DOHH2 (cell line): Measurements from ENCODE around the gene DNAJA1.

Source experiments
- H3F3A ChIP-seq: fragments of 200-600 bp; sonication (generic), shearing (Covaris generic); 2 replicates; pipeline ENCODE4 v1.6.0; 2016; ENCODE audit warnings: antibody characterized with exemption, mild to moderate bottlenecking; ENCODE audit not compliant: control insufficient read depth, insufficient read depth
- H3K27ac ChIP-seq: fragments of 200-600 bp; sonication (generic); 2 replicates; pipeline ENCODE4 v1.5.1; 2014; ENCODE audit warnings: low read depth, mild to moderate bottlenecking, low read length, moderate library complexity
- H3K27me3 ChIP-seq: fragments of 200-600 bp; sonication (generic); 2 replicates; pipeline ENCODE4 v1.6.1; 2014; ENCODE audit warnings: mild to moderate bottlenecking, low read length, mixed read lengths; ENCODE audit not compliant: control insufficient read depth
- H3K36me3 ChIP-seq: fragments of 200-600 bp; sonication (generic); 2 replicates; pipeline ENCODE4 v1.6.1; 2014; ENCODE audit warnings: mild to moderate bottlenecking, low read length, moderate library complexity, mixed read lengths; ENCODE audit not compliant: control insufficient read depth
- H3K4me1 ChIP-seq: fragments of 200-600 bp; sonication (generic); 2 replicates; pipeline ENCODE4 v1.6.1; 2014; ENCODE audit warnings: mild to moderate bottlenecking, low read length, mixed read lengths; ENCODE audit not compliant: control insufficient read depth
- H3K4me2 ChIP-seq: fragments of 200-600 bp; sonication (generic); 2 replicates; pipeline ENCODE4 v1.6.0; 2014; ENCODE audit warnings: mild to moderate bottlenecking, low read length, moderate library complexity
- H3K4me3 ChIP-seq: fragments of 200-600 bp; sonication (generic); 2 replicates; pipeline ENCODE4 v1.5.1; 2014; ENCODE audit warnings: mild to moderate bottlenecking, low read length, mixed read lengths
- H3K79me2 ChIP-seq: fragments of 200-600 bp; sonication (generic); 2 replicates; pipeline ENCODE4 v1.6.1; 2014; ENCODE audit warnings: mild to moderate bottlenecking, low read length, mixed read lengths; ENCODE audit not compliant: control insufficient read depth
- H3K9me2 ChIP-seq: fragments of 200-600 bp; sonication (generic); replicated peaks from 2 replicates; pipeline ENCODE4 v1.6.1; 2014; ENCODE audit warnings: mild to moderate bottlenecking, low read length, mixed read lengths; ENCODE audit not compliant: control insufficient read depth
- H3K9me3 ChIP-seq: fragments of 200-600 bp; sonication (generic); 2 replicates; pipeline ENCODE4 v1.6.1; 2014; ENCODE audit warnings: antibody characterized with exemption, low read length, mixed read lengths; ENCODE audit not compliant: control insufficient read depth, insufficient read depth
- H4K20me1 ChIP-seq: fragments of 200-600 bp; sonication (generic); 2 replicates; pipeline ENCODE4 v1.6.0; 2014; ENCODE audit warnings: low read depth, mild to moderate bottlenecking, antibody characterized with exemption, low read length, moderate library complexity; ENCODE audit not compliant: control insufficient read depth, insufficient read depth
- CTCF ChIP-seq: fragments of 200-600 bp; sonication (generic); IDR thresholded peaks from one replicate; pipeline ENCODE4 v1.5.1; 2014; ENCODE audit warnings: antibody characterized with exemption, mild to moderate bottlenecking, low read depth, low read length; ENCODE audit not compliant: poor library complexity, severe bottlenecking
- EZH2phosphoT487 ChIP-seq: fragments of 200-600 bp; sonication (generic); IDR thresholded peaks from 2 replicates; pipeline ENCODE4 v1.6.1; 2017; ENCODE audit warnings: borderline replicate concordance, mild to moderate bottlenecking, antibody characterized with exemption, low read length, moderate library complexity, mixed read lengths

The DNAJA1 gene

DNA sequence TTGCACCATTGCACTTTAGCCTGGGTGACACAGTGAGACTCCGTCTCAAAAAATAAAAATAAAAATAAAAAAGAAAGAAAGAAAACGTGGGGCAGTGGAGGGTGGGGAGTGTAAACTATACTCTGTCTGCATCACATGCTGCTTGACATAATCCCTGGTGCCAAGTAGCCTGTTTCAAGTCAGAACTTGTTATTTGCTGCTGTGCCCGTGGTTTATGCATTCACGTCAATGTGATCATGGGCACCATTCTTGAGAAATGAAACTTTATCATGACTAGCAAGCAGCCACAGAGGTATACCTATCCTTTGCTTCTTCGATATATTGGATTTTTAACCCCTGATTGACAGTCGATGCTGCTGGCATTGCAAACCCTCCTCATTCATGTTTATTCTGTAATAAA lies 55.5 kb downstream of the DNAJA1 start:
- no peaks in the 10 kb centered on the region for H3K9me2 ChIP-seq
- no peaks in the 10 kb centered on the region for H3K9me3 ChIP-seq
- no peaks in the 10 kb centered on the region for H3K27me3 ChIP-seq
- H3K27ac ChIP-seq: no peak overlapping the region
- H3K4me1 ChIP-seq: peaks cover 15% of the 10 kb centered on the region
- H3K4me3 ChIP-seq: peak overlapping the region; percentile 53
- peaks cover 16% of the 10 kb centered on the region for H3K79me2 ChIP-seq
- peaks cover 8% of the 10 kb centered on the region; the same call in 1 of the 2 replicates for H3F3A ChIP-seq
- H3K4me2 ChIP-seq: peak overlapping the region; percentile 55
- H3K36me3 ChIP-seq: peaks cover 4% of the 10 kb centered on the region; the same call in 1 of the 2 replicates
- H4K20me1 ChIP-seq: no peaks in the 10 kb centered on the region
- TF ChIP-seq EZH2phosphoT487: no peak
- TF ChIP-seq CTCF: no peak

- TF ChIP-seq CTCF (peak; percentile 83), EZH2phosphoT487 (no peak)
- Histone ChIP-seq H3K9me3 (no peaks in the 10 kb centered on the region), H3F3A (peaks cover 8% of the 10 kb centered on the region; the same call in 1 of the 2 replicates), H3K36me3 (peaks cover 2% of the 10 kb centered on the region; the same call in 1 of the 2 replicates), H3K4me3 (peak overlapping the region; percentile 53), H3K4me2 (peak overlapping the region; percentile 55), H3K4me1 (peaks cover 13% of the 10 kb centered on the region), H4K20me1 (no peaks in the 10 kb centered on the region), H3K27ac (no peak overlapping the region), H3K9me2 (no peaks in the 10 kb centered on the region), H3K79me2 (peaks cover 9% of the 10 kb centered on the region), H3K27me3 (no peaks in the 10 kb centered on the region)
Observed at GRCh38 chr9:33081128-33081851, 56.2 kb downstream of the DNAJA1 start.

- no peaks in the 10 kb centered on the region for H3K36me3 ChIP-seq
- H3K27me3 ChIP-seq: no peaks in the 10 kb centered on the region
- peaks cover 9% of the 10 kb centered on the region for H3K4me1 ChIP-seq
- no peaks in the 10 kb centered on the region for H4K20me1 ChIP-seq
- H3K9me2 ChIP-seq: no peaks in the 10 kb centered on the region
- no peak overlapping the region for H3K4me2 ChIP-seq
- H3K9me3 ChIP-seq: no peaks in the 10 kb centered on the region
- H3K79me2 ChIP-seq: peaks cover 1% of the 10 kb centered on the region; the same call in 1 of the 2 replicates
- peaks cover 8% of the 10 kb centered on the region; the same call in 1 of the 2 replicates for H3F3A ChIP-seq
- H3K27ac ChIP-seq: no peak overlapping the region
- TF ChIP-seq EZH2phosphoT487: no peak
- TF ChIP-seq CTCF: no peak
- H3K4me3 ChIP-seq: no peak overlapping the region
Observed at GRCh38 chr9:33082128-33082527, 57.1 kb downstream of the DNAJA1 start.
